GM12872 (cell line): ENCODE results near the gene PCYT1A.

Experiments used
- CTCF ChIP-seq: IDR thresholded peaks from 3 replicates; pipeline ENCODE4 v1.5.1; 2011; ENCODE audit warnings: low read depth, mild to moderate bottlenecking, low read length, moderate library complexity; ENCODE audit not compliant: insufficient read depth

Gene PCYT1A

DNA sequence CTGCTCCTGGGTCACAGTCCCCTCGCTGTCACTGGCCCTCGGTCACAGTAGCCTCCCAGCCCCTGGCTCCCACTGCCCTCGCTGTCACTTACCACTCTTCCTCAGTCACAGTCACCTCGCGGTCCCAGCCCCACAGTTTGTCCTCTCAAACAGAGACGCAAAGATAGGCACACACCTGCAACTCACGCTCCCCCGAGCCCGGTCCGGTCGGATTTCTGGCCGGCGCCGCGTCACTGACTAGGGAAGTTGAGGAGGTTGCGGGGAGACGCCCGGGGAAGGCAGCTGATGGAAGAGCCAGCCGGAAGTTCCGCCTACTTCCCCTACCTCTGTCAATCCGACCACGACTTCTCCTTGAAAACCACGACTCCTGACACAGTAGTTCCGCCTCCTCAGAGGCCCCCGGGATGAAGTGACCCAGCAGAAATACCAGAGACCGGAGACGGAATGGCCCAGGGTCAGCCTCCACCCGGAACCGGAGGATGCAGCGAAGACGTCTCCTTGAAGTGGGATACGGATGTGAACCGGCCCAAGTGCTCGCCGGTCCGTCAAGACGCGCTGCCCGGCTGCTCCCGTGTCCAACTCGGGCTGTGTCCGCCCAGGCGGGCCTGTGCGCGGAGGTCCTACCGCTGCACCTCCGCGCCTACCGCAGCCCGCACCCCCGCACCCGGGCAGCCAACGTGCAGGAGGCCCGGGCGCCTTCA, at the start of gene PCYT1A:
Gene PCYT1A, minus strand, starts transcription at position 287 of the 701 bp plus-strand sequence. CDS start 17,195 bp downstream, outside the sequence.
- TF ChIP-seq CTCF = no peak

GRCh38 chr3:196336319-196337145, 49.0 kb upstream of the PCYT1A start:
- no peak for TF ChIP-seq CTCF

DNA sequence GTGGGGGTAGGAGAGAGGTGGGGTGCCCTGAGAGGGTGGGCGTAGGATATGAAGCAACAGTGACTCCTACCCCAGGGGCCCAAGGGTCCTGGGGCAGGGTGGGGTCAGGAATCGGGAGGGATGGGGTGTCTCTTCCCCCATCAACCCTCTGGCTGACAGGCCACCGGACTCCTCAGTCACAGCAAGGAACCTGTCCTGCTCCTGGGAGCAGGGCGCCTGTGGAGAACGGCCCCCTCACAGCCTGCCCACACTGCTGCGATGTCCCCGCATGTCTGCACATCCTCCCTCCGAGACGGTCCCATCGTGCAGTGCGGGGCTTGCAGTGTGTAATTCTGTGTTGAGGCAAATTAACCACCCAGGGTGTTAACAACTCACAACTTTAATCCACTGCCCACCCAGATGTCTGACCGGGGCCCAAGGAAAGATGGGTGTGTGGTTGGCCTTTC, 48.0 kb upstream of the PCYT1A start:
- TF ChIP-seq CTCF = no peak

DNA sequence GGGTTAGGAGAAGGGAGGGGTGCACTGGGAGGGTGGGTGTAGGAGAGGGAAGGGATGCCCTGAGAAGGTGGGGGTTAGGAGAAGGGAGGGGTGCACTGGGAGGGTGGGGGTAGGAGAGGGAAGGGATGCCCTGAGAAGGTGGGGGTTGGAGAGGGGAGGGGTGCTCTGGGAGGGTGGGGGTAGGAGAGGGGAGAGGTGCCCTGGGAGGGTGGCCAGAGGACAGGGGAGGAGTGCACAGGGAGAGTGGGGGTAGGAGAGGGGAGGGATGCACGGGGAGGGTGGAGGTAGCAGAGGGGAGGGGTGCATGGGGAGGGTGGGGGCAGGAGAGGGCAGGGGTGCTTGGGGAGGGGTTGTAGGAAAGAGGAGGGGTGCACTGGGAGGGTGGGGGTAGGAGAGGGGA, 47.5 kb upstream of the PCYT1A start:
- TF ChIP-seq CTCF = no peak

GRCh38 chr3:196332168-196332567, 44.6 kb upstream of the PCYT1A start:
- no peak for TF ChIP-seq CTCF

- TF ChIP-seq CTCF = no peak
Measured at GRCh38 chr3:196327405-196327804, 39.9 kb upstream of the PCYT1A start.

DNA sequence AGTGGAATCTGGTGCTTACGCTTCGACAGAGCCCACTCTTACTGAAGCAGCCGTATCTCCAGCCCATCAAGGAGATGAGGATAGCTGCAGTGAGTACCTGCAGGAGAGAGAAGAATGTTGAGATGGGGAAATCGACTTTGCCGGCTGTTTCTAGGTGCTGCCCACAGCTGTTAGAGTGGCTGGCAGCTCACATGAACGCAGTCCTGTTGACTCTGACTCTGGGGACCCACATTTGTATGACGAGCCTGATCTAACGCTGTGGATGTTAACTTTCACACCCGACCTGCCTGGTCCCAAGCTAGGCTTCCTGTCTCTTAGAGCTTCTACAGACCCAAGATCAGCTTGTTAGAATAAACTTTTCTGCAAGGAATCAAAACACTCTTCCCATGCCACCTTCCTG, 39.4 kb upstream of the PCYT1A start:
- no peak for TF ChIP-seq CTCF
